HG02798 (cell line): Measurements from ENCODE around the gene MAGEC2.

Experiments
- ATAC-seq: cut with Tn5 transposase; IDR thresholded peaks from one replicate; pipeline ENCODE4 v1.9.1; 2021; ENCODE audit warnings: mild to moderate bottlenecking; ENCODE audit not compliant: unreplicated experiment, poor library complexity

MAGEC2 gene, protein sequence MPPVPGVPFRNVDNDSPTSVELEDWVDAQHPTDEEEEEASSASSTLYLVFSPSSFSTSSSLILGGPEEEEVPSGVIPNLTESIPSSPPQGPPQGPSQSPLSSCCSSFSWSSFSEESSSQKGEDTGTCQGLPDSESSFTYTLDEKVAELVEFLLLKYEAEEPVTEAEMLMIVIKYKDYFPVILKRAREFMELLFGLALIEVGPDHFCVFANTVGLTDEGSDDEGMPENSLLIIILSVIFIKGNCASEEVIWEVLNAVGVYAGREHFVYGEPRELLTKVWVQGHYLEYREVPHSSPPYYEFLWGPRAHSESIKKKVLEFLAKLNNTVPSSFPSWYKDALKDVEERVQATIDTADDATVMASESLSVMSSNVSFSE

GRCh38 chrX:142204522-142205433 lies at the start of gene MAGEC2:
Gene MAGEC2 (minus strand): TSS chrX:142205290. CDS start chrX:142203987, 1,303 bp downstream.
- no peak for ATAC-seq

DNA sequence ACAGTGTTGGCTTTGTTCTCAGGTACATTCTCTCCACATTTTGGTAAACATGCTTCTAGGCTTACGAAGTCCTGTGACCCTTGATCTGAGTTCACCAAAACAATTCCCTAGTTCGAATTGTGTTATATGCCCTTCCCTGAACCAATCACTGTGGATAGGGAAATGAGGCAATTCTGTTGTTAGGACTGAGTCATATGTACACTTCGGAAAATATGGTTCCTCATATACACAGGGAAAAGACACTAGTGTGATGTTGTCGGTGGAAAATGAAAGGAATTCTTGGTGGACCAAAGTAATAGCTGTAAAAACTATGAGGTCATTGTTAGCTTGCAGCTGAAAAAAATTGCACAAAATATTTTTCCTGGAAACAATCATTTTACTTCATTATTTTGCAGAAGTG lies 46.6 kb upstream of the MAGEC2 start:
- no peak for ATAC-seq

- no peak for ATAC-seq
Observed at GRCh38 chrX:142251202-142251601, 46.1 kb upstream of the MAGEC2 start.

- no peak for ATAC-seq
Observed at GRCh38 chrX:142250502-142250901, 45.4 kb upstream of the MAGEC2 start.

GRCh38 chrX:142249721-142250120 lies 44.6 kb upstream of the MAGEC2 start:
- ATAC-seq = no peak

DNA sequence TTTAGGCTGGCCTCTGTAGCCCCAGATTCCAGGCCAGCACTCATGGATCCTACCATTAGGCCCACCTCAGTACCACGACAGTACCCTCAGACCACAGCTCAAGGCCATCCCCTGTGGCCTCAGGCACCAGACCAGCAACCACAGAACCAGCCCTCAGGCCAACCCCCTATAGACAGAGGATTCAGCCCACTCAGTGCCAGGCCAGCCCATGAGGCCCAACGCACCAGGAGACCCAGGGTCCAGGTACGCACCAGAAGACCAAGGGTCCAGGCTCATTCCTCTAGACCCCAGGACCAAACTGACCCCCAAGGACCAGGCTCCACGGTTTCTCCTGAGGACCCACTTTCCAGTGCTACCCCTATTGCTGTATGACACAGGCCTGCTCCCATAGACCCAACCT lies 39.5 kb upstream of the MAGEC2 start:
- ATAC-seq = no peak

DNA sequence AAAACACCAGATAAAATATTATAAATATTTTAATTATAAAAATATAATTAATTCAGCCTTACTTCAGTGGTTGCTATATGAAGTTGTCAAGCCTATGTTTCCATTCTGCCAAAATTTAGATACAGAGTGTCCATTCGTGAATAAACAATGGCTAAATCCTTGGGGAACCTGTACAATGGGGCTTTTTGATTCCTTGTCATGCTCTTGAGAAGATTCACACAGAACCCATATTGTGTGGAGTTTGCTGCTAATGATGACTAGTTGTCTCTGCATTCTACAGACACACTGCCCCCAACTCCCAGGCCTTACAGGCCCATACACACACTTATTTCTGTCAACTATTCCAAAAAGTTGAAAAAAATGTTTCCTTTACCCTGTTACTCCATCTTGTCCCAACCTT lies 33.4 kb upstream of the MAGEC2 start:
- ATAC-seq = no peak

- no peak for ATAC-seq
Observed at GRCh38 chrX:142233400-142233799, 28.3 kb upstream of the MAGEC2 start.

DNA sequence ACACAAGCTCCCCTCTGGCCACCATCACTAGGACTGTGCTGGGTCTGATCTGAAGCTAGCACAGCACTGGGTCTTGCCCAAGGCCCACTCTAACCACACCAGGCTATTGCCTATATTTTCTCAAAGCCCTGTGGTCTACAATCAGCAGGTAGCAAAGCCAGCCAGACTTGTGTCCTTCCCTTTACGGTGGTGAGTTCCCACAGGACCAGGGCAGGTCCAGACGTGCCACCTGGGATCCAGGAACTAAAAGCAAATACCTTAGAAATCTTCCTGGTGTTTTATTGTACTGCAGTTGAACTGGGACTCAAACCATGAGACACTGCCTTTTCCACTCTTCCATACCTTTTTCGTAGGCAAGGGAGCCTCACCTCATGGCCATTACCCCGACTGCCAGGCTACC lies 9.0 kb upstream of the MAGEC2 start:
- ATAC-seq = no peak

- no peak for ATAC-seq
Observed at GRCh38 chrX:142201113-142201512, 4.0 kb downstream of the MAGEC2 start.

GRCh38 chrX:142186103-142186502 lies 19.0 kb downstream of the MAGEC2 start:
- no peak for ATAC-seq

- no peak for ATAC-seq
Observed at GRCh38 chrX:142184756-142185602, 20.1 kb downstream of the MAGEC2 start.

DNA sequence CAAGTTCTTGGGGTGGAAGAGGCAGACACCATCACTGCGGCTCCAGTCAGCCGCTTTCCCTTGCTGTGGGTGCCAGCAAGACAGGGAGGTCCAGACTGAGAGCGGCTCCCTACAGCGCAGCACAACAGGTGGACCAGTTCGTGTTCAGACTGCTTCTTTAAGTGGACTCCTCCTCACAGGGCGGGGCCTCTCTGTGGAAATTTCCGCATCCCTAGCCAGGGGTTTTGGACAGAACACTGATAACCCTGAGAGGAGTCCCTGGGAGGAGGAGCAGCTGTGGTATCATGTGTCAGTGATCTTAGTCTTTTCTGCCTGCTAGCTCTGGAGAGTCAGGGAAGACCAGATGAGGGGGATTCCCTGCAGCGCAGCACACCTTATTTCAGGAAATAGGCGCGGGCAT lies 48.5 kb downstream of the MAGEC2 start:
- ATAC-seq = no peak
